GM21737 (cell line): ENCODE measurements around the gene VPS39.

Source experiments
- ATAC-seq: cut with Tn5 transposase; IDR thresholded peaks from one replicate; pipeline ENCODE4 v1.9.1; 2021; ENCODE audit warnings: mild to moderate bottlenecking, moderate library complexity; ENCODE audit not compliant: unreplicated experiment

The VPS39 gene

GRCh38 chr15:42199126-42199525, 9.0 kb downstream of the VPS39 start:
- ATAC-seq, result no peak

DNA sequence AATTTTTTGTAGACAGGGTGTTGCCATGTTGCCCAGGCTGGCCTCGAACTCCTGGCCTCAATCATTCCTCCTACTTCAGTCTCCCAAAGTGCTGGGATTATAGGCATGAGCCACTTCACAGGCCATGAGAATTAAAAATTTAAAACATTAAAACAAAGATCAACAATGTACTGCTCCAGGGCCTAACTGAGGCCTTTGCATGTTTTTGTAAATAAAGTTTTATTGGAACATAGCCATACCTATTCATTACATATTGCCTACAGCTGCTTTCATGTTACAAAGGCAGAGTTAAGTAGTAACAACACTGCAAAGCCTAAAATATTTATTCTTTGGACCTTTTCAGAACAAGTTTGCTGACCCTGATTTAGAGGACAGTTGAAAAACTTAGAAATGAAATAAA, 9.6 kb downstream of the VPS39 start:
- no peak for ATAC-seq

- ATAC-seq, result no peak
These were observed 13.6 kb downstream of the VPS39 start for GRCh38 chr15:42194513-42194912.

DNA sequence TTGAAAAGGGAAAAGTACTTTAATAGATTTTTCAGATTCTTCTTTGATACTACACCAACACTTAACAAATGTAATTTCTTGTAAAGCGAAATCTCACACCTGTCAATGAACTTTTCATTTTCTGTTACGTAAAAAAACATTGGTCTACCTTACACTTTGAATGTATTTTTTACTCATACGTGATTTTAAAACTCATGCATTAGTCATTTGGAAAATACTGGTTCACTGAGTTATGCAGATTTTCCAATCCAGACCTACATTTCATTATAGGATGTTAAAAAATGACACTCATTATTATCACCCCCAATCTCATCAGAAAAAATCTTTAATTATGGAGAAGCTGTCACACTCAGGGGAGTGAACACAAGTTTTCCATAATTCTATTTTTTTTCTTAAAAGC, 14.7 kb downstream of the VPS39 start:
- no peak for ATAC-seq

GRCh38 chr15:42191610-42192346, 16.3 kb downstream of the VPS39 start:
- ATAC-seq, result no peak

GRCh38 chr15:42190370-42190769, 17.7 kb downstream of the VPS39 start:
- ATAC-seq, result no peak

- ATAC-seq, result no peak
These were observed 22.3 kb downstream of the VPS39 start for GRCh38 chr15:42185801-42186200.

DNA sequence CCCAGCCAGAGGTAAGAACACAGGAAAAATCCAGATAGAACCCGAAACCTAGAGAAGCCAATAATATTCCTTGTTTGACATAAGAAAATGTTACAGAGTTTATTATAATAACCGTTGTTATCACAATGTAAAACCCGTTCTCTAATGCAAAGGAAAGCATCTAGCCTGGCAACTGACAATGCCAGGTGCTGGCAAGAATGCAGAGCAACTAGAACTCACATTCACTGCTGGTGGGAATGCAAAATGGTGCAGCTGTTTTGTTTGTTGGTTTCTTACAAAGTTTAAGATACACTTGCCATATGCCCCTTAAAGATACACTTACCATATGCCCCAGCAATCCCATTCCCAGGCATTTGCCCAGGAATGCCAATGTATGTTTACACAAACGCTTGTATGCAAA, 23.4 kb downstream of the VPS39 start:
- no peak for ATAC-seq

GRCh38 chr15:42184296-42184695, 23.8 kb downstream of the VPS39 start:
- ATAC-seq, result no peak

GRCh38 chr15:42182961-42183360, 25.1 kb downstream of the VPS39 start:
- ATAC-seq, result no peak

DNA sequence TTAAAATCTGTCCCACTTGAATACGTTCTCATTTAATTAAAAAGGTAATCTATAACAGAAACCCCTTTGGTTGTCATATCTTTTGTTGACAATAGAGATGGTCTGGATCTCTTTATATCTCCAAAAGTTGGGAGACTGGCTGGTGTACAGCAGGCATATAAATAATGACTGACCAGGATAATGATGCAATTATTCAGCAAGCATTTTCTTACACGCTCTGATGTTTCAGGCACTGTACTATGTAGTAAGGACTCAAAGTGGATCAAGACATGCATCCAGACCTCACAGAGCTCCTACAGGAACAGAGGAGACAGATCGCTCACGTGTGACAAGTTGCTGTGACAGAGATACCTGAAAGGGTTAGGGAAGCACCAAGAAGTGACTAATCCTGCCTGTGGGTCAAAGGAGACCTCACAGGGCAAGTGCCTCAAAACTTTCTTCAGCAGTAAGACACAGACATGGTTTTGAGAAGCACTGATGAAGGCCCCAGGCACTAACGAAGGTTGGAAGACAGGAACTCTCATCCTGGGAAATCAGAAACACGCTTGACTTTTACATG, 25.7 kb downstream of the VPS39 start:
- ATAC-seq, result no peak

- no peak for ATAC-seq
These were observed 30.0 kb downstream of the VPS39 start for GRCh38 chr15:42178056-42178455.

GRCh38 chr15:42175671-42176070, 32.4 kb downstream of the VPS39 start:
- ATAC-seq, result no peak

GRCh38 chr15:42172475-42172874, 35.6 kb downstream of the VPS39 start:
- ATAC-seq, result no peak

DNA sequence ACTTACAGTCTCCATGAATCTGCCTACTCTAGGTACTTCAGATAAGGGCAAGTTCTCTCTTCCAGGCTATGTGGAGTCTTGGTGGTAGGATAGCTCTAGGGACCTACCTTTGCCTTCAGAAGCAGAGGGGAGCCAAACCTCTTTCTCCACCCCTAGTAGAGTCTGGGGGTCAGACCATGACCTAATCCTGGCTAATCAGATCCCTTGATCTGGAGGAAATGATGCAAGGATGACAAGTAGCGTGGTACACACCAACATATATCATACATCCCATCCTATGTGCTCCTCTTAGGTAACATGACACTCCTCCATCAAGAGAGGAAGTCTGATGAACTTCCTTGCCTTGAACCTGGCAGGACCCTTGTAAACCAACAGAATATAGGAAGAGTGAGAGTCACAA, 36.3 kb downstream of the VPS39 start:
- no peak for ATAC-seq

GRCh38 chr15:42171122-42171521, 37.0 kb downstream of the VPS39 start:
- ATAC-seq, result no peak

DNA sequence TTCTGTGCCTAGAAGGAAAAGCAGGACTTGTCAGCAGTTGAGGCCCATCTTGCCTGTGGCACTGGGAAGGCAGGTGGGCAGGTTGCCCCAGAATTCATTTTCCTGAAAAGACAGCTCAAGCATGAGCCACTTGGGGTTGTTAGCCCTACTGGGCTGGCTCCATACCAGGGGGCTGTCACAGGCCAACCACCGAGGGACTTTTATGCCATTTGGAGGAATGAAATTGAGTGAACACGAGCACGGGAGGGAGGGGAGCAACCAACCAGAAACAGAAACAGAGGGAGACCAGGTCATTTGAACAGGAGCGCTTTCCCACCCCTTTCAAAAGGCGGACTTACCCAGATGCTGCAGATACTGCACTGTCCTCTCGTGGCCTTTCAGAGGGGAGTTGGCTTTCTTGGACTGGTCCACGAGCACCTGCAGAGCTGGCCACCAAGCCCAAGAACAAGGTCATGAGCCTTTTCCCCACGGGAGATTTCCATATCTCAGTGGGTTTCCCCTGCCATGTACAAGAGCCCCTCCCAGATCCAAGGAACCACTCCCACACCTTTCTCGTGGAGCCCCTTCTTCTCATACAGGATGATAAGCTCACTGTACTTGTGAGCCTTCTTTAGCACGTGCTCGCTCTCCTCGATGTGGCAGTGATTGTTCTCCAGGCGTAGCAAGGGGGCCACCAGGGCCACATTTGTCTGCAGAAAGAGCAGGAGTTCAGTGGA, 41.7 kb downstream of the VPS39 start:
- ATAC-seq, result no peak

GRCh38 chr15:42165106-42165505, 43.0 kb downstream of the VPS39 start:
- no peak for ATAC-seq

DNA sequence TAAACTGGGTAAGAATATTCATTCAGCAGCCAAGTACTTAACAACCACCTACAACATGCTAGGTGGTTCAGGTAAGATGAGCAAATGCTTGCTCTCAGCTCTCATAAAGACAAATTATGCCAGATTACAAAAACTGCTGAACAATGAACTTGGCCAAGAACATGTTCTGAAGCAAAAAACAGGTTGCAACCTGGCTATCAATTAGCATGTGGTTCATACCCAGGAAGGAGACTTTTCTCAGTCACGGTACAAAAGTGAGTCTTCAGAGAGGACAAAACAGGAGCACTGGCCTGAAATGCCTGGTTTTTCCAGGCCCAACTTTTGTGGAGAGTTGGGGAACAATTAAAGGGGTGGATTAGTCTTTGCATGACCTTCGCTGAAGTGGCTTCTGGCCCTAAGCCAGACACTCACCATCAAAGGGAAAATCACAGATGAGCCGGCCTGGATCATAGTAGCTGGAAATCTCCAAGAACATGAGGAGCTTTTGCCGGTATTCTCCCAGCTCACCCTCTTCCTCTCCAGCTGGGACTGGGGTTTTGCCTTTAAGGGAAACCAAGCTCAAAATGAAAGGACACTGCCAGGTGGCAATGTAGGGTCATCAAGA, 44.1 kb downstream of the VPS39 start:
- ATAC-seq, result no peak

DNA sequence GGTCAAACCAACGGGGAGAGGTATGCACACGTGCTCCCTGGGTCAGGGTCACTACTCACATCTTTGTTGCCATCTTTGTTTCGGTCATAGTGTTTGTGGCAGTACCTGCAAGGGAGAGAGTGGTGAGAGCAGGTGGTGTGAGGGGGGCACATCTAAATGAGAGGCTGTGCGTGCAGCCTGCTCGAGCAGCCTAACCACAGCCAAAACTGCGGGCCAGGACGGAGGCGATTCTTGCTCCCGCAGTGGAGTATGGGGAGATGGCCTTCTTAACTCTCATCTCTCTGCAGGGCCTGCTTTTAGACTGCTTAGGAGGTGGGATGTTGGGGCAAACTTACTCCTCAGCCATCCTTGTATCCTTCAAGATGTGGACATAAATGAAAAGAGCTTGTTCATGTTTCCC, 44.8 kb downstream of the VPS39 start:
- ATAC-seq, result no peak

DNA sequence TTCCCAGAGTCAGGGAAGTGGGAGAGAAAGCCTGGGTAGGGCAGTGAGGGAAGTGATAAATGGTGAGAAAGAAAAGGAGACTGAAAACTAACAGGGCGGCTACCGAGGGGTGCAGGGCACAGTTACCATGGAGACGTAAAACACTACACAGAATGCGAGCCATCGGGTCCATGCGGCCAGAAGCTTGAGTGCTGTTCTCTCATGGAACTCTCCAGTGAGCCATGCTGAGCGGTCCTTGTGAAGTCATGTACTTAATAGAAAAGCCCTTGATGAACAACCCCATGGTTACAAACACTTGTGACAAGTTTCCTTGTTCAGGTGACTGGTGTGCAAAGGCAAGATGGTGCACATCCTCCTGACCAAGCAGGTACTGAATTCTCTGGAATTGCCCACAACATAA, 48.0 kb downstream of the VPS39 start:
- ATAC-seq, result no peak
